Cardiac muscle cell (in vitro differentiated cells and primary cell): ENCODE measurements around the gene FSTL3. TPM values are rescaled to one million over a fixed set of nuclear protein-coding genes. Genes with fewer than 3 reads are reported as not detected.

Experiments used
- DNase-seq, 2 donors: peaks; one replicate each; pipeline versions ENCODE4 v3.0.0 to v3.0.0-alpha.2; 2010 to 2017; ENCODE audit warnings: low read depth in 1 of 2, low spot score in 1 of 2
- H3K27ac ChIP-seq: fragments of 200-600 bp; sonication (generic); 2 replicates; pipeline ENCODE4 v1.5.1; 2016
- H3K27me3 ChIP-seq: fragments of 200-600 bp; sonication (generic); 2 replicates; pipeline ENCODE4 v1.6.0; 2016; ENCODE audit warnings: control low read depth
- H3K36me3 ChIP-seq: fragments of 200-600 bp; sonication (generic); 2 replicates; pipeline ENCODE4 v1.5.1; 2016; ENCODE audit warnings: control low read depth
- H3K4me1 ChIP-seq: fragments of 200-600 bp; sonication (generic); 2 replicates; pipeline ENCODE4 v1.8.1; 2017; ENCODE audit warnings: low read depth, mild to moderate bottlenecking, mixed run types
- H3K4me3 ChIP-seq: fragments of 200-600 bp; sonication (generic); 2 replicates; pipeline ENCODE4 v1.5.1; 2016; ENCODE audit warnings: mild to moderate bottlenecking
- H3K9me3 ChIP-seq: fragments of 200-600 bp; sonication (generic); 2 replicates; pipeline ENCODE4 v1.5.1; 2017; ENCODE audit warnings: low read depth, mild to moderate bottlenecking, control low read depth
- polyA plus RNA-seq: library from polyadenylated mRNA; unstranded; fragments of >200 nt; fragmentation: Nextera tagmentation; extraction: Ambion mirVana; gene quantifications from 2 replicates; pipeline ENCODE4 v1.2.1, GENCODE V29; 2016
- total RNA-seq: library from RNA; depleted of rRNA; stranded (reverse); fragments of >200 nt; gene quantifications from 2 replicates; pipeline ENCODE4 v1.2.3, GENCODE V29; 2016
- TF ChIP-seq, protein P1 (sequence below): IDR thresholded peaks from 2 replicates; pipeline ENCODE4 v1.5.1; 2012; ENCODE audit warnings: low read depth, mild to moderate bottlenecking, low read length

Gene FSTL3
- total and polyA plus RNA-seq, 2 experiments from 2014 or later: 34.7 to 46.9 TPM

DNA sequence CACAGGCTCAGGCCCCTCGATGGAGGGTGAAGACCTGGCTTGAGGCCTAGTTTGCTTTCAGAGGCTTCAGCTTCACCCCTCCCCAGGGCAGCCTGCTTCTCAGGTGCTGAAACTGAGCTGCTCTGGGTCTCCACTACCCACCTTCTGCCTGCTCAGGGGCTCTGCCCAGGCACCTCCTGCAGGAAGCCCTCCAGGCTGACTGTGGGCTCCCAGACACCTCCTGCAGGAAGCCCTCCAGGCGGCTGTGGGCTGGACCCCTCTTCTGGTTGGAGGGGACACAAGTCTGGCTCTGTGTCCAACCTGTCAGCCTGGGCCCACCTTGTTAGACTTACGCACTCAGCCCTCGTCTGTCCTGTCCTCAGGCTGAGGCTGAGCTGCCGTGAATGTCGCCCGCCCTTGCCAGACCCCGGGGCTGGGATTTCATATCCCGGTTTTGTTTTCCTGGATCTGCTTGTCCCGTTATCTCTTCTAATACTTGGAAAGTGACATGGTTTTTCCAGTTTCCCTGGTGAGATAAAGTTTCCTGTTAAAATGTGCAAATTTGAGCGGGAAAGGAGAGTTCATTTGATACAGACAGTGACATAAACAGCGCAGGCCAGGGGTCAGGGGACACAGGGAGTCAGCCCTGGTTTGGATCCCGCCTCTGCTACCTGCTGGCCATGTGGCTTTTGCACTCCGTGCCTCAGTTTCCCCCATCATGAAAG lies 53.9 kb downstream of the FSTL3 start:
- Histone ChIP-seq H3K4me3 (no peak overlapping the region), H3K4me1 (no peaks in the 10 kb centered on the region), H3K27me3 (no peaks in the 10 kb centered on the region), H3K9me3 (no peaks in the 10 kb centered on the region), H3K36me3 (no peaks in the 10 kb centered on the region), H3K27ac (no peak overlapping the region)
- TF ChIP-seq, protein P1, sequence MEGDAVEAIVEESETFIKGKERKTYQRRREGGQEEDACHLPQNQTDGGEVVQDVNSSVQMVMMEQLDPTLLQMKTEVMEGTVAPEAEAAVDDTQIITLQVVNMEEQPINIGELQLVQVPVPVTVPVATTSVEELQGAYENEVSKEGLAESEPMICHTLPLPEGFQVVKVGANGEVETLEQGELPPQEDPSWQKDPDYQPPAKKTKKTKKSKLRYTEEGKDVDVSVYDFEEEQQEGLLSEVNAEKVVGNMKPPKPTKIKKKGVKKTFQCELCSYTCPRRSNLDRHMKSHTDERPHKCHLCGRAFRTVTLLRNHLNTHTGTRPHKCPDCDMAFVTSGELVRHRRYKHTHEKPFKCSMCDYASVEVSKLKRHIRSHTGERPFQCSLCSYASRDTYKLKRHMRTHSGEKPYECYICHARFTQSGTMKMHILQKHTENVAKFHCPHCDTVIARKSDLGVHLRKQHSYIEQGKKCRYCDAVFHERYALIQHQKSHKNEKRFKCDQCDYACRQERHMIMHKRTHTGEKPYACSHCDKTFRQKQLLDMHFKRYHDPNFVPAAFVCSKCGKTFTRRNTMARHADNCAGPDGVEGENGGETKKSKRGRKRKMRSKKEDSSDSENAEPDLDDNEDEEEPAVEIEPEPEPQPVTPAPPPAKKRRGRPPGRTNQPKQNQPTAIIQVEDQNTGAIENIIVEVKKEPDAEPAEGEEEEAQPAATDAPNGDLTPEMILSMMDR: no peak
- no peak for DNase-seq

DNA sequence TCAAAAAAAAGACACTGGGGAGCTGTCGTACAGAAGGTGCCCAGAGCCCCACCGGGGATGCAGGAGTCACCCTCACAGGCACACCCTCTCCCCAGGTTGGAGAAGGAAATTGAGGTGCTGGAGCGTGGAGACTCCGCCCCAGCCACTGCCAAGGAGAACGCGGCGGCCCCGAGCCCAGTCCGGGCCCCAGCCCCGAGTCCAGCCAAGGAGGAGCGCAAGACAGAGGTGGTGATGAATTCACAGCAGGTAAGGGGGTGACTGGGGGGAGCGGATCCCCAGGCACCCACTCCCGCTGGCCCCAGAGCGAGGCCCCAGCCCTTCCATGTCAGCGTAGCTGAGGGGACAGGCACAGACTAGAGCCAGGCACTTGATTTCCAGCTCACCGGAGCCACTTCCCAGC lies 54.8 kb downstream of the FSTL3 start:
- no peak for DNase-seq
- Histone ChIP-seq H3K4me3 (no peak overlapping the region), H3K36me3 (no peaks in the 10 kb centered on the region), H3K9me3 (no peaks in the 10 kb centered on the region), H3K27ac (no peak overlapping the region), H3K4me1 (no peaks in the 10 kb centered on the region), H3K27me3 (no peaks in the 10 kb centered on the region)
- TF ChIP-seq, protein P1: no peak

DNA sequence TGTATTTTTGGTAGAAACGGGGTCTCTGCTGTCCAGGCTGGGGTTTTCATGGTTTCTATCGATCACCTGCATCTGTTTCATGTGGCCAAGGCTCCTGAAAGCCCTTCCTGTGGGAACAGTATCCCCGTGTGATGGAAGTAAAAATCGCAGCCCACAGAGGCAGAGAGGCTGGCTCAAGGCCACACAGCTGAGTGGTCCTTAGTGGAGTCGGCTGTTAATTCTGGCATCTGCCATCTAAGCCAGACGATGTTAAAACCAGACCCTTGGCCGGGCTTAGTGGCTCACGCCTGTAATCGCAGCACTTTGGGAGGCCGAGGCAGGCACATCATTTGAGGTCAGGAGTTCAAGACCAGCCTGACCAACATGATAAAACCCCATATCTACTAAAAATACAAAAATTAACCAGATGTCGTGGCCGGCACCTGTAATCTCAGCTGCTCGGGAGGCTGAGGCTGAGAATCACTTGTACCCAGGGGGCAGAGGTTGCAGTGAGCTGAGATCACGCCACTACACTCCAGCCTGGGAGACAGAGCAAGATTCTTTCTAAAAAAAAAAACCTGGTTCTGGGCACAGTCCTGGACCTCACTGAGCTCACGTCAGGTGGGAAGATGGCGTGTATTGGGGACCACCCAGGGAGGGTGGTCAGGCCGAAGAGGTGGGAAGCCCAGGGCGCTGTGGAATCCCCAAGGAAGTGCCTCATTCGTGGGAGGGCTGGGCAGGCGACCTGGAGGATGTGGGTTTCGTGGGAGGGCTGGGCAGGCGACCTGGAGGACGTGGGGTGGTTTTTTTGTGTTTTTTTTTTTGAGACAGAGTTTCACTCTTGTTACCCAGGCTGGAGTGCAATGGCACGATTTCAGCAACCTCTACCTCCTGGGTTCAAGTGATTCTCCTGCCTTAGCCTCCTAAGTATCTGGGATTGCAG lies 56.2 kb downstream of the FSTL3 start:
- DNase-seq: no peak
- Histone ChIP-seq H3K36me3 (no peaks in the 10 kb centered on the region), H3K4me3 (no peak overlapping the region), H3K27me3 (no peaks in the 10 kb centered on the region), H3K27ac (no peak overlapping the region), H3K9me3 (no peaks in the 10 kb centered on the region), H3K4me1 (no peaks in the 10 kb centered on the region)
- TF ChIP-seq, protein P1: no peak

Other genes with a start within 250 kb of the FSTL3 start
- gene SHC2, start 215.4 kb upstream of the FSTL3 start, total RNA-seq: 33.6 and 56.9 TPM in 2 replicates
- gene SHC2, start 215.4 kb upstream of the FSTL3 start, polyA plus RNA-seq: 39.9 and 54.6 TPM in 2 replicates
- gene MADCAM1, start 179.9 kb upstream of the FSTL3 start, total RNA-seq: 0.70 and 2.2 TPM in 2 replicates
- gene MADCAM1, start 179.9 kb upstream of the FSTL3 start, polyA plus RNA-seq: 2.5 and 3.4 TPM in 2 replicates
- gene TPGS1, start 168.9 kb upstream of the FSTL3 start, total RNA-seq: 67.1 and 71.1 TPM in 2 replicates
- 55.8 and 56.2 TPM in 2 replicates for gene TPGS1, start 168.9 kb upstream of the FSTL3 start, polyA plus RNA-seq
- gene CDC34, start 144.6 kb upstream of the FSTL3 start, total RNA-seq: 205 and 247 TPM in 2 replicates
- 205 and 207 TPM in 2 replicates for gene CDC34, start 144.6 kb upstream of the FSTL3 start, polyA plus RNA-seq
- gene GZMM, start 132.3 kb upstream of the FSTL3 start, total RNA-seq: not detected in 2 replicates
- gene GZMM, start 132.3 kb upstream of the FSTL3 start, polyA plus RNA-seq: 0.39 TPM in 1 of 2 replicates, not detected in the other
- 826 and 1,015 TPM in 2 replicates for gene BSG, start 103.8 kb upstream of the FSTL3 start, total RNA-seq
- gene BSG, start 103.8 kb upstream of the FSTL3 start, polyA plus RNA-seq: 976 and 1,204 TPM in 2 replicates
- gene HCN2, start 86.5 kb upstream of the FSTL3 start, total RNA-seq: 1.0 and 2.3 TPM in 2 replicates
- 0.34 and 0.46 TPM in 2 replicates for gene HCN2, start 86.5 kb upstream of the FSTL3 start, polyA plus RNA-seq
- gene POLRMT, start 42.9 kb upstream of the FSTL3 start, total RNA-seq: 82.6 and 121 TPM in 2 replicates
- 103 and 120 TPM in 2 replicates for gene POLRMT, start 42.9 kb upstream of the FSTL3 start, polyA plus RNA-seq
- gene FGF22, start 36.5 kb upstream of the FSTL3 start, total RNA-seq: not detected in 2 replicates
- 0.92 TPM in 1 of 2 replicates, not detected in the other for gene FGF22, start 36.5 kb upstream of the FSTL3 start, polyA plus RNA-seq
- gene RNF126, start 13.2 kb upstream of the FSTL3 start, total RNA-seq: 76.6 and 78.5 TPM in 2 replicates
- gene RNF126, start 13.2 kb upstream of the FSTL3 start, polyA plus RNA-seq: 88.7 and 92.1 TPM in 2 replicates
- gene PRSS57, start 19.1 kb downstream of the FSTL3 start, total RNA-seq: not detected in 2 replicates
- gene PRSS57, start 19.1 kb downstream of the FSTL3 start, polyA plus RNA-seq: 0.22 TPM in 1 of 2 replicates, not detected in the other
- 63.5 and 105 TPM in 2 replicates for gene PALM, start 32.5 kb downstream of the FSTL3 start, total RNA-seq
- gene PALM, start 32.5 kb downstream of the FSTL3 start, polyA plus RNA-seq: 23.0 and 33.0 TPM in 2 replicates
- gene MISP, start 74.7 kb downstream of the FSTL3 start, total RNA-seq: 0.18 and 1.2 TPM in 2 replicates
- not detected in 2 replicates for gene MISP, start 74.7 kb downstream of the FSTL3 start, polyA plus RNA-seq
- 92.0 and 92.7 TPM in 2 replicates for gene PTBP1, start 121.1 kb downstream of the FSTL3 start, total RNA-seq
- 110 and 111 TPM in 2 replicates for gene PTBP1, start 121.1 kb downstream of the FSTL3 start, polyA plus RNA-seq
- 70.8 and 88.2 TPM in 2 replicates for gene PLPPR3, start 145.6 kb downstream of the FSTL3 start, total RNA-seq
- 65.7 and 92.9 TPM in 2 replicates for gene PLPPR3, start 145.6 kb downstream of the FSTL3 start, polyA plus RNA-seq
- 1.4 and 5.7 TPM in 2 replicates for gene AZU1, start 151.4 kb downstream of the FSTL3 start, total RNA-seq
- gene AZU1, start 151.4 kb downstream of the FSTL3 start, polyA plus RNA-seq: 1.5 and 5.6 TPM in 2 replicates
- 0.60 TPM in 1 of 2 replicates, not detected in the other for gene PRTN3, start 164.6 kb downstream of the FSTL3 start, total RNA-seq
- 0.44 and 0.57 TPM in 2 replicates for gene PRTN3, start 164.6 kb downstream of the FSTL3 start, polyA plus RNA-seq
- not detected in 2 replicates for gene ELANE, start 175.9 kb downstream of the FSTL3 start, total RNA-seq
- not detected in 2 replicates for gene ELANE, start 175.9 kb downstream of the FSTL3 start, polyA plus RNA-seq
- 1.6 and 2.9 TPM in 2 replicates for gene CFD, start 183.3 kb downstream of the FSTL3 start, total RNA-seq
- 3.1 and 6.5 TPM in 2 replicates for gene CFD, start 183.3 kb downstream of the FSTL3 start, polyA plus RNA-seq
- gene MED16, start 216.8 kb downstream of the FSTL3 start, total RNA-seq: 61.9 and 67.2 TPM in 2 replicates
- gene MED16, start 216.8 kb downstream of the FSTL3 start, polyA plus RNA-seq: 104 and 145 TPM in 2 replicates
- gene RNU6-9, start 217.1 kb downstream of the FSTL3 start, total RNA-seq: not detected in 2 replicates
- not detected in 2 replicates for gene RNU6-9, start 217.1 kb downstream of the FSTL3 start, polyA plus RNA-seq
- 60.3 and 66.2 TPM in 2 replicates for gene R3HDM4, start 236.8 kb downstream of the FSTL3 start, total RNA-seq
- gene R3HDM4, start 236.8 kb downstream of the FSTL3 start, polyA plus RNA-seq: 82.1 and 86.7 TPM in 2 replicates
- 0.46 and 1.2 TPM in 2 replicates for gene KISS1R, start 240.9 kb downstream of the FSTL3 start, total RNA-seq
- gene KISS1R, start 240.9 kb downstream of the FSTL3 start, polyA plus RNA-seq: 1.9 and 3.2 TPM in 2 replicates
- gene ARID3A, start 249.6 kb downstream of the FSTL3 start, total RNA-seq: 59.7 and 62.3 TPM in 2 replicates
- gene ARID3A, start 249.6 kb downstream of the FSTL3 start, polyA plus RNA-seq: 39.1 and 48.7 TPM in 2 replicates